ENCODE data around the gene IFIT1B.

Gene IFIT1B

DNA sequence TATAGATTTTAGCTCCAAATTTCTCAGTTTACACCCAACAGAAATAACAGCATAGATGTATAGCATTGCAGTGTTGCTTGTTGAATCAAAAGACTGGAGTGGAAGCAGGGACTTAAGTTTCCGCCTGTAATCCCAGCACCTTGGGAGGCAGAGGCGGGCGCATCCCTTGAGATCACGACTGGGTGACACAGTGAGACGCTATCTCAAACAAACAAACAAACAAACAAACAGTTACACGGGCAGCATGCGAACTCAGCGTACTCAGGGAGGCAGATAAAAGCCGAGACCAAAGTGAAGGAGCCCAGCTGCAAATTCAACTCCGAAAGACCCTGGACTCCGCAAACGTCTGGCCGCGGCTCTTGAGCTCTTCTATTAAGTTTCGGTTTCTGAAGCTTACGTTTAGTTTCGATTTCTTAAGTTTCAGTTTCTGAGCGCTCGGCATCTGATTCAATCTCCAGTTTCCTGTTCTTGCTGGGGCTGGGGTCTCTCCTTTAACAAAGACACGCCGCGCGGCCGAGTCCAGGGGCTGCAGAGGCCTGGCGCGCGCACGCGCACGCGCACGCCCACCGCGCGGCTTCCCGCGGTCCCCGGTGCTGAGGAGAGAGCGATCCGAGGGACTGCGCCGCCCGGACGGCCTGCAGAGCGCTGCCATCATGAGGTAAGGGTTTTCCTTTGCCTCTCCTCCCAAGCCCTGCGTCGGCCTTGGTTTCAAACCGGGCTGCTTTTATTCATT is 36.5 kb downstream of the IFIT1B start, which contains the start of gene IFIT5:
Gene IFIT5, plus strand, starts transcription at position 423 of the 733 bp plus-strand sequence. Its CDS starts 231 bp downstream, at position 654.
- DNase-seq: peak; percentile 70

GRCh38 chr10:89414879-89415821 is 37.3 kb downstream of the IFIT1B start:
- no peak for DNase-seq

DNA sequence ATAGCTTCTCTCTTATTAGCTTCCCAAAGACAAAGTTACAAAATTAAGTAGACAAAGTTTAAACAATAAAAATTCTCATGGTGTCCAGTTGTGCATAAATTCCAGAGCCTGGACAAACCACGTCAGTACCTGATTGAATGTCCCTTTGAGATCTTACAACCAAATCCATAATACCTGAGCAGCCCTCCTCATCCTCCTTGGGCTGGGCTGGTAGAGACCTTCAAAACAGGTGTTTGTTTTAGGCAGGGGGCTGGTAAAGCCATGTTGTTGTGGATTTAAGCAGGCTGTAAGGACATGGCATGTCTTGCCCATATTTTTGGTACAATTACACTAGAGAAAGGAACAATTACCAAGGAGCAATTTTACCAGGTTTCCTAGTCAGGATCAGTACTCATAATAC is 38.6 kb downstream of the IFIT1B start:
- DNase-seq: no peak

DNA sequence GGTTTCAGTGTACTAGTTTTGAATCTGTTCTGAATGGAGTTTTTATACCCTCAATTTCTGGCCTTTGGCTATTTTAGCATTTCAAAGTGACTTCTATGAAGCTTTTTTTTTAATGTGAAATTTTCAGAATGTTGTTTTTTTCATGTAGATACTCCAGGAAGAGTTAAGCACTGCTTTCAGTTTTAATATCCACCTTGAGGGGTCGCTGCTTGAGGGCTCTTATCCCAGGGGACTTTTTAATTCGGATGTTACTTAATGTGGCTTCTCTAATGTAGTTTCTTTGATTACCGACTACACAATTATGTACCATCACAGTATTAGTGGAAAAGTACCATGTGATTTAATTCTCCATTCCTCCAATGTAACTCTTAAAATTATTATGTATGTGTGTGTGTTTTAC is 41.7 kb downstream of the IFIT1B start:
- no peak for DNase-seq

- DNase-seq: no peak
Measured at GRCh38 chr10:89421018-89421476, 43.2 kb downstream of the IFIT1B start.

GRCh38 chr10:89425000-89425399 is 47.1 kb downstream of the IFIT1B start:
- DNase-seq: no peak

DNA sequence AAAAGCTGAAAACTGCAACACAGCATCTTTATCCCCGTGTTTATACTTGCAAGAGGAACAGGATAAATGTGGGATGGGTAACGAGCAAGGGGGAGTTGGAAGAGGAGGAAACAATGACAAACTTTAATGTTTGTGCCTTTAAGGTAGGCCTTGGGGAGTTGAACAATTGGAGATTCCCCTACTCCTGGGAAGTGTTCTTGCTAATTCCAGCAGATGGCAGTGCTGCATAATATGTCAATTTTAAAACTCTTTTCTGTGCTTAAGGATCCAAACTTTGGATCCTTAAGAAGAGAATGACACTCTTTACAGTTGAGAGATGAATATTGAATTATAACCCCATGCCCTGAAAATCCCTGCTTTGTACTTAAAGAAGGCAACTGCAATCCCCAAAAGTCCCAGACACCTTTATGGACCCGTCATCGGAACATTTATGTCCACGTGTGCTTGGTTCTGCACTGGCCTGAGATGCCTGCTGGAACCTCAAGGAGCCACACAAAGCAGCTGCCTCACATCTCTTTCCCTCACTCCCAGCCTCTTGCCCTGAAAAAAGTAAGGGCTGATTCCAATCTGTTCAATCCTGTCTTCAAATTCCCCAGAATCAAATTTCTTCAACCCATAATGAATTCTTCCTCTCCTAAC is 48.5 kb downstream of the IFIT1B start:
- peak; percentile 27 for DNase-seq

- no peak for DNase-seq
Measured at GRCh38 chr10:89427629-89428028, 49.8 kb downstream of the IFIT1B start.

DNA sequence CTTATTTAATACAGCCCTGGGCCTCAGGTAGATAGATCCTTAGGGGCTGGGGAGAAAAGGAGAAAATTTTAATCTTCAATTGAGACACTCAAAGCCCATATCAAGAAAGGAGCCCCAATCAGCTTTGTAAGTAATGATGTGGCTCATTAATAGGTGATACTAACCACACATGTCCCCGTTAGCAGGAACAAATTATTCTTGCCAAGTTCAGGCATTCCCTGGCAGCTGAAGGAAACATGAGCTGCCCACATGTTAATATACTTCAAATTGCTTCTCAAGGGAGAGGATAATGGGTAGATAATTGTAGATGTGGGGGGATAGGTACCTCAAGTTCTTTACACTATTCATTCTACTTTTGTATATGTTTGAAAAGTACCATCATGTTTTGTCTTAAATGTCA is 51.0 kb downstream of the IFIT1B start:
- DNase-seq: no peak

DNA sequence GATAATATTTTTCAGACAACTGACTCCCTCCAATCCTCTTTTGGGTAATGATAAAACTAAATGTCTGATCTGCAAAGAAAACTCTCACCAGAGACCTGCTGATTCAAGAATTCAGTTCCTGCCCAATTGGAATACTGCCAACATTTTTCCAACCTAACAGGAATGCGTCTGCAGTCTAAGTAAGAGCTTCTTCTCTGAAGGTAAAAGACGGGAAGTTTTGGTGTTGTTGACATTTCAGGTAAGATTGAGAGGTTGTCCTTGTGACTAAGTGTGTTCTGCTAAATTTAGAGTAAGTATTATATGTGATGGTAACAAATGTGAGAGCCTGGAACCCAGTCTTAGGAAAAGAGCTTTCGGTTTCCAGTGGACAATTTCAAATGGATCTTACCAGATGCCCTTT is 54.1 kb downstream of the IFIT1B start:
- DNase-seq: no peak

Data from NCI-H1048 (cell line).